ENCODE results near the gene NAA16.

DNA sequence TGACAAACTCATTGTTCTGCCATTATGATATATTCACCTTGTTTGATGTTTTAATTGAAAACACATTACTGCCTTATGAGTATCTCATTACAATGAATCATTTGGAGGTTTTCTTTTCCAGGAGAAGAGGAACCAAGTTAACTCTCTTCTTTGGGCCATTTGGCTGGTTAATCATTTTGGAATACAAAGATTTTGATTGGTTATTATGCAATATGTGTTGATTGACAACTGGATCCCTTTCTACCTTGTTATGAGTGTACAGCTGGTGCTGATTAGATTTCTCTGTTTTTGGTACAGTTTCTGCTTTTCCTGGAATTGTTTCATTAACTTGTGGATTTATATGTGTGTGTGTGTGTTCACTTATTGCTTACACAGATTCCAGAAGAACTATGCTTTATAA is 97.1 kb downstream of the NAA16 start:
- no peak for TF ChIP-seq EZH2 (IDR thresholded peaks at IDR 0.05; ENCODE audit: borderline replicate concordance, low read depth, low read length, poor library complexity, severe bottlenecking)
- TF ChIP-seq CTCF (conservative IDR thresholded peaks at IDR 0.05; ENCODE audit: low read depth, low read length): no peak
